Measurements from ENCODE around the gene TYK2. TPM values are rescaled to one million over a fixed set of nuclear protein-coding genes. Genes with fewer than 3 reads are reported as not detected.

Gene TYK2
- total RNA-seq, 2 experiments from 2014 or later: 277 to 296 TPM

Small RNAs within 50 kb of the gene (microRNA-seq; reads per million reads assigned to microRNA genes)
- gene MIR1181: not detected

Other genes starting within 250 kb of the TYK2 start
- gene DNMT1, start 185.6 kb downstream of the TYK2 start, total RNA-seq: 100 to 1,000 TPM; 433 to 500 TPM
- 1 to 10 TPM; 6.1 to 8.5 TPM for gene S1PR2, start 149.2 kb downstream of the TYK2 start, total RNA-seq
- 100 to 1,000 TPM in 1 of 2 experiments, 10 to 100 TPM in 1; 85.4 to 112 TPM for gene MRPL4, start 128.4 kb downstream of the TYK2 start, total RNA-seq
- gene ICAM1, start 109.5 kb downstream of the TYK2 start, total RNA-seq: 10 to 100 TPM; 17.7 to 31.5 TPM
- gene ICAM4, start 93.6 kb downstream of the TYK2 start, total RNA-seq: under 1 TPM; 0.89 to 0.99 TPM
- gene ICAM5, start 90.6 kb downstream of the TYK2 start, total RNA-seq: under 1 TPM; 0.41 to 0.84 TPM
- gene ZGLP1, start 70.8 kb downstream of the TYK2 start, total RNA-seq: 1 to 10 TPM in 1 of 2 experiments, under 1 TPM in 1; 0.93 to 3.3 TPM
- 10 to 100 TPM in 1 of 2 experiments, 1 to 10 TPM in 1; 7.4 to 11.1 TPM for gene FDX2, start 64.6 kb downstream of the TYK2 start, total RNA-seq
- gene RAVER1, start 47.0 kb downstream of the TYK2 start, total RNA-seq: 10 to 100 TPM; 87.0 to 87.8 TPM
- gene ICAM3, start 40.9 kb downstream of the TYK2 start, total RNA-seq: 100 to 1,000 TPM; 169 to 192 TPM
- gene CDC37, start 23.0 kb upstream of the TYK2 start, total RNA-seq: 100 to 1,000 TPM; 283 to 309 TPM
- 100 to 1,000 TPM in 1 of 2 experiments, 10 to 100 TPM in 1; 74.9 to 103 TPM for gene PDE4A, start 40.0 kb upstream of the TYK2 start, total RNA-seq
- gene KEAP1, start 122.8 kb upstream of the TYK2 start, total RNA-seq: 100 to 1,000 TPM in 1 of 2 experiments, 10 to 100 TPM in 1; 99.8 to 104 TPM
- 1 to 10 TPM in 1 of 2 experiments, under 1 TPM in 1; 0.14 to 1.4 TPM for gene S1PR5, start 136.9 kb upstream of the TYK2 start, total RNA-seq
- 10 to 100 TPM; 48.3 to 57.8 TPM for gene ATG4D, start 163.3 kb upstream of the TYK2 start, total RNA-seq
- gene KRI1, start 185.4 kb upstream of the TYK2 start, total RNA-seq: 10 to 100 TPM; 68.1 to 72.2 TPM
- 10 to 100 TPM; 40.9 to 73.3 TPM for gene CDKN2D, start 188.4 kb upstream of the TYK2 start, total RNA-seq
- gene AP1M2, start 206.7 kb upstream of the TYK2 start, total RNA-seq: not detected
- gene SLC44A2, start 245.0 kb upstream of the TYK2 start, total RNA-seq: 10 to 100 TPM; 83.4 to 86.8 TPM

Measured in activated CD8-positive, alpha-beta memory T cell treated with anti-CD3 and anti-CD28 coated beads, Interleukin-2, amount 10 ng/mL, durations not matched to agents 7 days and 5 days (primary cell).